ENCODE data around the gene ABCC8. TPM values are rescaled to one million over a fixed set of nuclear protein-coding genes. Genes with fewer than 3 reads are reported as not detected.

ABCC8 gene
- total RNA-seq, 1 experiment from 2014 or later = 7.3 TPM

- TF ChIP-seq AFF4 (CRISPR knock-in tag; IDR thresholded peaks at IDR 0.05; ENCODE audit: borderline replicate concordance) = no peak
Observed at GRCh38 chr11:17476317-17477083, at the start of gene ABCC8 (continued).

GRCh38 chr11:17526326-17526725, 49.7 kb upstream of the ABCC8 start:
- ChIA-PET CTCF (interaction anchor here (1.6 to 9.3 kb wide), 3 partner anchors 23 to 143 kb away, joined by 3 to 203 read pairs (median 104); partner anchors contain the start of genes KCNJ11 and OTOG), POLR2A (no interaction called here)
- no peak for ATAC-seq
- DNase-seq (ENCODE audit: low spot score) = no peak
- no peak overlapping the region for H3K4me3 Mint-ChIP-seq
- H3K36me3 Mint-ChIP-seq = no peaks in the 10 kb centered on the region; the same call in 1 of the 2 replicates
- peaks cover 5% of the 10 kb centered on the region; the same call in 1 of the 2 replicates for H3K4me1 Mint-ChIP-seq
- H3K9me3 Mint-ChIP-seq = no peaks in the 10 kb centered on the region
- no peaks in the 10 kb centered on the region; the same call in 1 of the 2 replicates for H3K27me3 Mint-ChIP-seq (ENCODE audit: low read depth)
- TF ChIP-seq ZNF121 (CRISPR knock-in tag; IDR thresholded peaks at IDR 0.05) (no peak), SMAD4 (CRISPR knock-in tag; IDR thresholded peaks at IDR 0.05) (no peak), GTF2I (CRISPR knock-in tag; conservative IDR thresholded peaks at IDR 0.05) (no peak), JUN (CRISPR knock-in tag; IDR thresholded peaks at IDR 0.05) (no peak), ZNF281 (CRISPR knock-in tag; IDR thresholded peaks at IDR 0.05) (no peak), MYBL2 (CRISPR knock-in tag; IDR thresholded peaks at IDR 0.05) (no peak), TP53 (CRISPR knock-in tag; IDR thresholded peaks at IDR 0.05) (no peak), CDX4 (CRISPR knock-in tag; IDR thresholded peaks at IDR 0.05; ENCODE audit: borderline replicate concordance) (no peak), TEAD1 (CRISPR knock-in tag; IDR thresholded peaks at IDR 0.05) (no peak), AFF4 (CRISPR knock-in tag; IDR thresholded peaks at IDR 0.05; ENCODE audit: borderline replicate concordance) (no peak), NR1H2 (CRISPR knock-in tag; IDR thresholded peaks at IDR 0.05) (no peak)
- no peak overlapping the region for H3K27ac Mint-ChIP-seq

All from WTC11 (cell line).